DMS153 treated with DMSO at 0.1 percent for 48 hours (cell line): ENCODE results near the gene BDNF.
"Not testable (repeated sequence)": the region's sequence is repeated elsewhere in the genome, so short reads cannot be mapped to it uniquely, and the experiment has no call there.

Experiments
- DNase-seq: peaks from one replicate; lab custom pipeline; 2025; ENCODE audit not compliant: unreplicated experiment; lab: John Stamatoyannopoulos, UW

The BDNF gene

DNA sequence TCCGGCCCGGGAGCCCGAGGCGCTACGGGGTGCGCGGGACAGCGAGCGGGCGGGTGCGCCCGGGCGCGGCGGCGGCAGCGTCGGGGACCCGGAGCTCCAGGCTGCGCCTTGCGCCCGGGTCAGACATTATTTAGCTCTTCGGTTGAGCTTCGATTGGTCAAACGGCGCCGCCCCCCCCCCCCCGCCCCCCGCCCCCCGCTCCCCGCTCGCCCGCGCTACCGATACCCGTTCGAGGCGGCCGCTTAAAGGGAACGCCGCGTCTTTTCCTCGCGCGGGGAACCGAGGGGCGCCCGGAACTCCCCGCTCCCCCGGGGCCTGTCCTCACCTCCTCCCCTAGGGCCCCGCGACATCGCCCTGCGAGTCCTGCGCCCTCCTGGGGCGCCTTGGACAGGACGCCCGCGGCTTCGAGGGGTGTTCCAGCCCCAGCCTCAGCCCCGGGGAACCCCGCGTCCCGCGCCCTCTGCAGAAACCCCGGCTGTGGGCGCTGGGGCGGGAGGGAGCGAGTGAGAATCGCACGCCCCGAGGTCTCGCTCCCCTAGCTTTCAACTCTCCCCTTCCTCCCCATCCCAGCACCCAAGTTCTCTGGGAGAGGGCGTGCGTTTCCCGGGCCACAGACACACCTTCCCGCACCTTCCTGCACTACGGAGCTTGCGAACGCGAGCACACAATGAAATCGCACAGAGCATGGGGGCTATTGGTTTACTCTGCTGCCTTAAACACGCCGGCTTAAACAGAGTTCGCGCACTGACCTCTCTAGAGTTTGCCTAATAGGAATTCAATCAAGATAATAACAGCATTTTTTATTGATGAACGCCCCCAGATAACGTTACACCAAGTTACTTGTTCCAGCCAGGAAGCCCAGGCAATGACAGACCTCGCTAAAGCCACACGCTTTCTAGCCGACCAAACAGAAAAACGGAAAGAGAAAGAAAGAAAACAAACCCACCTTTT, at the start of gene BDNF:
BDNF (minus strand) TSS at position 105 of the 951 bp plus-strand sequence. CDS start 41,891 bp downstream, outside the sequence.
- no peak for DNase-seq

- no peak for DNase-seq
These were observed 40.2 kb upstream of the BDNF start for GRCh38 chr11:27740362-27741013.

GRCh38 chr11:27735281-27735680, 35.0 kb upstream of the BDNF start:
- no peak for DNase-seq

DNA sequence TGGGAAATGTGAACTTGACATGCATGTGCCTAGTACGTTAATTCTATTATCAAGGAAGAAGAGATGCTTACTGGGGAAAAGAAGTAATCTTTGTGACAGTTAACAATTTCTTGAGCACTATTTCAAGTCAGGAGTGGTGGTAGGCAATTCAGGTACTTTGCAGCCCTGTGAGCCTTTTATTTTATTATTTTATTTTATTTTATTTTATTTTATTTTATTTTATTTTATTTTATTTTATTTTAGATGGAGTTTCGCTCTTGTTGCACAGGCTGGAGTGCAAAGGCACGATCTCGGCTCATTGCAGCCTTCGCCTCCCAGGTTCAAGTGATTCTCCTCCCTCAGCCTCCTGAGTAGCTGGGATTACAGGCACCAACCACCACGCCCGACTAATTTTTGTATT, 31.5 kb upstream of the BDNF start:
- not testable (repeated sequence) for DNase-seq

DNA sequence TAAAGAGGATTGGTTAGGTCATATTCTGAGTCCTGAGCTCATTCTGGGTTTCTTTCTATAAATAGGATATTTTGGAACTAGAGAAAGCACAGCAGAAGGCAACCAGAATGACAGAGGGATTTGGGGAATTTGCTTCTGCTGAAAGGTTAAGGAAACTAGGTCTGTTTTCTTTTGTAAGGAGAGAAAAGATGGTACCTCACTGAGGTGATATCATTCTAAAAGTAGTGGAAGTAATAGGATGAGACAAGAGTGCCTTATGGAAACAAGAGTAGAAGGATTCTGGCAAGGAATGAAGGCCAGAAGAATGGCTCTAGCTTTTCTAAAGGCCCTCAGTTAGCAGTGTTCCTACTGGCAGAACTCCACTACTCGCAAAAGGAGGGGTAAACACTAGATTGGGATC, 26.7 kb upstream of the BDNF start:
- no peak for DNase-seq

- no peak for DNase-seq
These were observed 23.4 kb upstream of the BDNF start for GRCh38 chr11:27723687-27724086.

GRCh38 chr11:27722953-27723344, 22.7 kb upstream of the BDNF start:
- DNase-seq: no peak

GRCh38 chr11:27722117-27722952, 22.1 kb upstream of the BDNF start:
- peak; percentile 21 for DNase-seq

DNA sequence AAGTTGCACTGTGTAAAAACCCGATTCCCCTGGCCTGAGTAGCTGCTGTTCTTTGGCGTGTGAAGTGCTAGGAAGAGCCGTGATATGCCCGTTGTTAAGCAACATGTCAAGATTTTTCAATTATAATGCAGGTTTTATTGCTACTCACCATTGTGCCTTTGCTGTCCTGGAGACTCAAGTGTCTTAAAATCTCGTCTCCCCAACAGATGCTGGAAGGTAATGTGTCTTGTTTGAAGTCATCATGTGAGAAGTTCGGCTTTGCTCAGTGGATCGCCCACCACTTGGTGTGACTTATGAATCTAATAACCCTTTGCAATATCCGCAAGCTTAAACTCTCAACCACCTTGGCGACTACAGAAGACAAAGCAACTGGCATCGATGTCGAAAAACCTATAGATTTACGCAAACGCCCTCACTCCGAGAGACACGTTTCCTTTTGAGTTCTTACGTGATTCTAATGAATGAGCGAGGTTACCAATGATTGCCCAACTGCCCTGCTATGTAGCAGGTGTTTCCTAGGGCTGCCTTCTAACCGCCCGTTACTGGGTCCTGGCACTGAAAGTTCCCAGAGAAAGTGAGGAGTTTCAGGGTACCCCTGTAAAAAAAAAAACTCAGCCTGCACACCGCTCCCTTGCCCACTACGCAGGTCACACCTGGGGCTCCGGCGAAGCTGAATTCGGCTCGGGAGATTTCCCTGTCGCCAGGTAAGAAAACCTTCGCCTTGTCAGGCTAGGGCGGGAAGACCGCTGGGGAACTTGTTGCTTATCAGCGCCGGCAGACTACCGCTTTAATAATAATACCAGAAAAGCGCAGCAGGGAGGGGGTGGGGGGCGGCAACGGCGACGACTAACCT, 21.2 kb upstream of the BDNF start:
- DNase-seq: peak; percentile 9

DNA sequence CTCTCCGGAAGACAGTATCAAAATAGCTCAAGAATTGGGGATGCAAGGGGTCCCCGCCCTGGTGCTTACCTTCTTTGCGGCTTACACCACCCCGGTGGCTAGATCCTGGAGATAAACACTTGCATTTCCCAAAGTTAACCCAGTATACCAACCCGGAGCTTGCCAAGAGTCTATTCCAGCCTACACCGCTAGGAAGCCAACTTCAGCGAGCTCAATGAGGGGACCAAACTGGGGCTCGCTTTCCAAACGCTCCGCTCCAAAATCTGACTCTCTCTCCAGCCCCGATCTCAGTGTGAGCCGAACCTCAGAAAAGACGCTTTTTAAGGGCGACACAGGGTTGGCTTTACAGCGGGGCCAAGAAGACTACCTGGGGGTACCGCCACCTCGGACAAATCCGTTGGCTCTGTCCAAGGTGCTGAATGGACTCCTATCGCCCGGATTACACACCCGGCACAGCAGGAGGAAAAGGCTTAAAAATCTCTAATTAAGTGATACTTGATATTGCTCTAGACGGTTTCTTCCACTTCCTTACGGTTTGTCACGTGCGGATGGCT, 20.1 kb upstream of the BDNF start:
- no peak for DNase-seq

GRCh38 chr11:27719546-27719925, 19.3 kb upstream of the BDNF start:
- no peak for DNase-seq

DNA sequence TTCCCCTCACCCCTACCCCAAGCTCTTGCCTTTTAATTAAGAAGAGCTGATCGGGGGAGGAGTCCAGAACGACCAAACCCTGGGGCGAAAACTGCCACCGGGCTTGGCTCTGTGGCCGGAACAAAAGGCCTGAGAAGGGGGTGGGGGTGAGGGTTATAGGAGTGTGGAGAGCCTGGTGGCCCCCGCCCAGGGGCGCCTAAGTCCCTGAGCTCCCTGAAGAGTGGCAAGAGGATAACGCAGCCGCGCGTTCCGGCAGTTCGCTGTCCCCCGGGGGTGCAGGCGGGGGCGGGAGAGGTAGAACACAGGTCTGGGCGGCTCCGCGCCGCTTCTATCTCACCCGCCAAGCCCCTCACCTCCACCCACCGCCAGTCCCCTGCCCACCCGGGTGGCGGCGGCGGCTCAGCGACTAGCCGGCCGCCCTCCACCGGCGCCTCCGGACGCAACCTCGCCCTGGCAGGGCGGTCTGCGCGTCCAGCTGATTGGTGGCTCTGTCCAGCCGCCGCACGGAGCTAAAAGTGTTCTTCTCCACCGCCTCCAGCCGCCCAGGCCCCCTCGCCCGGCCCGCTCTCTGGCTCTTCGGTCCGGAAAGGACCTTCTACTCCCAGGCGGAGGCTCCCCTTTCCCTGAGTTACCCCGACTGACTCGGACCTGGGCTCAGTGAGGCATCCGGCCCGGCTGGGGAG, 18.7 kb upstream of the BDNF start:
- DNase-seq: no peak

- DNase-seq: peak; percentile 56
These were observed 18.1 kb upstream of the BDNF start for GRCh38 chr11:27718346-27718862.

- DNase-seq: no peak
These were observed 17.6 kb upstream of the BDNF start for GRCh38 chr11:27717801-27718229.

- DNase-seq: peak; percentile 24
These were observed 17.1 kb upstream of the BDNF start for GRCh38 chr11:27717377-27717776.

- DNase-seq: no peak
These were observed 16.6 kb upstream of the BDNF start for GRCh38 chr11:27716835-27717234.

DNA sequence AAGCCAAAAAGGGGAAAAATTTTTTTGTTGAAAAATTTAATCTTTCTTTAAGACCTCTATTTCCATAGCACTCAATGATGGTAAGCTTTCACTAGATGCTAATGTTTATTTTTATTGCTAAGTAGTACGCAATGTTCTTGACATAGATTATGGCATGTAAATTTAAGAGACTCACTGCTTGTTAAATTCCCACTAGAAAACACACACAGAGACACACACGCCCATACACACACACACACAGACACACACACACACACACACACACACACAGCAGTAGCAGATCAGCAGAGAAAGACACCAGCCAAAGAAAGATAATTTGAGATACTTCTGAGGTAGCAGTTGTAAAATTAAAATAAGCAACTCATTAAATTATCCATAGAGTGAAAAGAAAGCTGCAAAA, 16.0 kb upstream of the BDNF start:
- no peak for DNase-seq

- no peak for DNase-seq
These were observed 11.5 kb upstream of the BDNF start for GRCh38 chr11:27711725-27712124.

DNA sequence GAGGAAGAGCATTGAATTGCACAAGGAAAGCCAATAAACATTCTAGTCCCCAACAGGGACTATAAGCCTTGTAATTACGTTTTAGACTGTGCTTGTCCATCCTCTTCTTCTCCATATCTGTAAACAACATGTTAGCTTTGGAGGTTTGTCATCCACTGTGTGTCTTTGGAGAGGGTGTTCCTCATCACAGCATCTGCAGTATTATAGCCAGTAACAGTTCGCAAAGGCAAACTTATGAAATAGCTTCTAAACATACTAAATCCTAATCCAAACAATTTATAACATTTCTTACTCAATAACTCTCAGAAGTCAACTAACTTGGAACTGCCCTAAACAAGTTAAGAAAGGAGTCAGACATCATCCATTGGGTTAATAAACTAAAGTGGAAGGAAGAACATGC, 10.3 kb upstream of the BDNF start:
- DNase-seq: no peak
